Heart left ventricle (tissue), 16 donors: ENCODE results near the gene POFUT2. TPM values are rescaled to one million over a fixed set of nuclear protein-coding genes. Genes with fewer than 3 reads are reported as not detected.
A peak's percentile ranks its signal among the peaks of the same experiment; 100 is the strongest.

Source experiments
- ATAC-seq, 4 donors: fragments of 200-7000 bp; cut with Tn5 transposase; one replicate each; pipeline ENCODE4 v1.9.1; 2020 to 2022; ENCODE audit warnings: moderate library complexity in 4 of 4, mild to moderate bottlenecking in 3 of 4, moderate number of reproducible peaks in 1 of 4
- DNase-seq, 5 donors: peaks; one replicate each; pipeline ENCODE4 v3.0.0-alpha.2; 2020
- H3K27ac ChIP-seq, 12 donors: fragments of 200-600 bp; sonication (generic) in 4 of 12; one replicate each; pipeline versions ENCODE4 v1.5.0 to v1.8.0; 2016 to 2022; ENCODE audit warnings: mild to moderate bottlenecking in 2 of 12
- H3K27me3 ChIP-seq, 9 donors: fragments of 200-600 bp; sonication (generic) in 2 of 9; one replicate each; pipeline versions ENCODE4 v1.5.1 to v1.8.0; 2016 to 2022; ENCODE audit warnings: mild to moderate bottlenecking in 3 of 9
- H3K36me3 ChIP-seq, 9 donors: fragments of 200-600 bp; sonication (generic) in 2 of 9; one replicate each; pipeline versions ENCODE4 v1.5.0 to v1.8.0; 2018 to 2022; ENCODE audit warnings: mild to moderate bottlenecking in 2 of 9
- H3K4me1 ChIP-seq, 12 donors: fragments of 200-600 bp; sonication (generic) in 4 of 12; one replicate each; pipeline versions ENCODE4 v1.5.0 to v1.8.0; 2016 to 2022; ENCODE audit warnings: mild to moderate bottlenecking in 3 of 12
- H3K4me3 ChIP-seq, 12 donors: fragments of 200-600 bp; sonication (generic) in 4 of 12; one replicate each; pipeline versions ENCODE4 v1.5.0 to v1.8.0; 2017 to 2022; ENCODE audit warnings: mild to moderate bottlenecking in 9 of 12, moderate library complexity in 4 of 12
- H3K9me3 ChIP-seq, 12 donors: fragments of 200-600 bp; sonication (generic) in 4 of 12; one replicate each; pipeline versions ENCODE4 v1.5.0 to v1.8.0; 2016 to 2022; ENCODE audit warnings: mild to moderate bottlenecking in 1 of 12
- POLR2A ChIP-seq, 2 donors: fragments of 450-650 bp; IDR thresholded peaks; one replicate each; pipeline ENCODE4 v1.6.1; 2017; ENCODE audit warnings: antibody characterized with exemption in 2 of 2, mild to moderate bottlenecking in 2 of 2, moderate library complexity in 2 of 2
- WGBS, 4 donors: extraction: QIAGEN DNeasy Blood & Tissue Kit in 2 of 4; methylation state at CpG; one replicate each; pipeline versions ENCODE4 v1.1.5 to v1.1.7; 2013 to 2018; 5-methylcytosine and 5-hydroxymethylcytosine counted together
- intact Hi-C, 10 donors: fragments of 100-400 bp; cut with DNase I; formaldehyde crosslinking; loops; one replicate each; pipeline versions ENCODE4 v1.11.1 to v1.14.2; 2022
- polyA plus RNA-seq, 2 donors: library from polyadenylated mRNA; stranded (reverse); fragments of 200-250 nt; gene quantifications; one replicate each; pipeline ENCODE4 v1.2.3, GENCODE V29; 2013
- total RNA-seq, 9 donors: library from RNA; depleted of rRNA in 2 of 9; stranded (reverse); fragments of >200 nt in 2 of 9; fragmentation: NEBNext Ultra II Directional in 3 of 9; extraction: Animal tissue kit (Norgen Biotek cat#: 25700) in 3 of 9; gene quantifications; one replicate each; pipeline versions ENCODE4 v1.1.0 to v1.2.4, GENCODE V29; 2016 to 2023
- TF ChIP-seq, protein P1 (sequence below), 12 donors: fragments of 200-600 bp; sonication (generic) in 4 of 12; IDR thresholded peaks; one replicate each; pipeline versions ENCODE4 v1.5.0 to v1.8.0; 2018 to 2022; ENCODE audit warnings: antibody characterized with exemption in 12 of 12, mild to moderate bottlenecking in 5 of 12
- donor health status: ischemic (EF 13 %, LVEDD 7.1; RV severe dilation, severe dysfunction).
- donor health status: healthy with polysubstance abuse.
- donor health status: DM: no; HTN: yes; CAD: no.
- donor health status: DM: no; HTN: no; CAD: no.
- donor health status: ischemic (EF 25% LVEDD 6.9; RV normal size, moderate dysfunction).
- donor health status: ischemic (EF 25% LVEDD 5.7; RV mildly dilated, moderate dysfunction).
- donor health status: healthy.
- donor health status: DM: yes; HTN: yes; CAD: no.
- donor health status: ischemic (EF 35%, LVEDD 5.7; RV mildly dilated, moderate dysfunction).
- donor health status: nonischemic (EF 11% LVEDD 7.7; RV severe dilation, severe dysfunction).
- donor health status: DM: yes; HTN: yes; CAD: no.
- donor health status: PGD.
- donor health status: ischemic (EF 29% LVEDD 5.4; RV normal size, mild dysfunction).
- donor health status: nonischemic (EF 23%, LVEDD 6.1; RV moderate dilation, normal function).

Gene POFUT2
- total and polyA plus RNA-seq, 11 donors = 10.8 to 25.8 (median 18.5) TPM

DNA sequence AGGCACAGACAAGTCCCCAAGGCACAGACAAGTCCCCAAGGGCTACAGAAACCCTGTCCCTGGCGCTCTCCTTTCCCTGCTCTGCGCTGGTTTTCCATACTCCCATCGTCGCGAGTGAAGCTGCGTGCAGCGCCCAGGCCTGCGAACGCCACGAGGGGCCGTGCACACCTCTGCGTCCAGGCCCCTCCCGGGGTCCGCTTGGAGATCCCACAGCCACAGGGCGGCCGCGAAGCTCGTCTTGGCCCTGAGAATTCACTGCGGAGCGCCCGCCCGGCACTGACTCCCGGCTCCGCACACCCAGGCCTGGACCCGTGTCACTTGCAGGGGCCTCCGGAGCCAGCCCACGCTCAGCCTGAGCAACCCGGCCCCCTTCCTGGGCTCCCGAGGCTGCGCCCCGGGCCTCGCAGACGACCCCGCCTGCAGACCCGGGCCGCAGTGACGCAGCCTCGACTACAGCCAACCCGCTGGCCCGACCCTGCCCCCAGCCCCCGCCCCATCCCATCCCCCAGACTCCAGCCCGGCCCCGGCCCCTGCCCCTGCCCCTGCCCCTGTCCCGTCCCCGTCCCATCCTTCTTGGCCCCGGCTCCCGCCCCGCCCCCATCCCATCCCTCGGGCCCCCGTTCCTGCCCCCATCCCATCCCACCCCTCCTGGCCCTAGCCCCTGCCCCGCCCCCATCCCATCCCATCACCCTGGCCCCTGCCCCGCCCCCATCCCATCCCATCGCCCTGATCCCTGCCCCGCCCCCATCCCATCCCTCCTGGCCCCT is 841 bp downstream of the POFUT2 start:
- peak in 3 of 5 donors; percentile 19 to 60 (median 40) for DNase-seq
- intact Hi-C loops = loop anchor here in 4 of 10 donors (10.0 kb wide), 5 partner anchors 142 to 538 kb away; partner anchors contain the start of genes SLC19A1 (in 1 of the 4) and SLX9 (in 1 of the 4)
- no peaks in the 10 kb centered on the region for H3K27me3 ChIP-seq
- 10 to 17% (median 11%) methylated on average over 40 to 54 of the region's 54 CpGs for WGBS, 4 donors
- ATAC-seq = no peak
- TF ChIP-seq POLR2A (IDR thresholded peaks at IDR 0.05) = no peak
- TF ChIP-seq, protein P1, sequence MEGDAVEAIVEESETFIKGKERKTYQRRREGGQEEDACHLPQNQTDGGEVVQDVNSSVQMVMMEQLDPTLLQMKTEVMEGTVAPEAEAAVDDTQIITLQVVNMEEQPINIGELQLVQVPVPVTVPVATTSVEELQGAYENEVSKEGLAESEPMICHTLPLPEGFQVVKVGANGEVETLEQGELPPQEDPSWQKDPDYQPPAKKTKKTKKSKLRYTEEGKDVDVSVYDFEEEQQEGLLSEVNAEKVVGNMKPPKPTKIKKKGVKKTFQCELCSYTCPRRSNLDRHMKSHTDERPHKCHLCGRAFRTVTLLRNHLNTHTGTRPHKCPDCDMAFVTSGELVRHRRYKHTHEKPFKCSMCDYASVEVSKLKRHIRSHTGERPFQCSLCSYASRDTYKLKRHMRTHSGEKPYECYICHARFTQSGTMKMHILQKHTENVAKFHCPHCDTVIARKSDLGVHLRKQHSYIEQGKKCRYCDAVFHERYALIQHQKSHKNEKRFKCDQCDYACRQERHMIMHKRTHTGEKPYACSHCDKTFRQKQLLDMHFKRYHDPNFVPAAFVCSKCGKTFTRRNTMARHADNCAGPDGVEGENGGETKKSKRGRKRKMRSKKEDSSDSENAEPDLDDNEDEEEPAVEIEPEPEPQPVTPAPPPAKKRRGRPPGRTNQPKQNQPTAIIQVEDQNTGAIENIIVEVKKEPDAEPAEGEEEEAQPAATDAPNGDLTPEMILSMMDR (IDR thresholded peaks at IDR 0.05) = no peak
- peaks cover 0 to 41% (median 37%) of the 10 kb centered on the region in 9 donors for H3K36me3 ChIP-seq
- H3K27ac ChIP-seq = peak overlapping the region in 2 of 12 donors; percentile 2 to 84
- peak overlapping the region in 11 of 12 donors; percentile 60 to 91 (median 77) for H3K4me3 ChIP-seq
- H3K4me1 ChIP-seq = peaks cover 0 to 30% (median 17%) of the 10 kb centered on the region in 12 donors
- no peaks in the 10 kb centered on the region for H3K9me3 ChIP-seq

DNA sequence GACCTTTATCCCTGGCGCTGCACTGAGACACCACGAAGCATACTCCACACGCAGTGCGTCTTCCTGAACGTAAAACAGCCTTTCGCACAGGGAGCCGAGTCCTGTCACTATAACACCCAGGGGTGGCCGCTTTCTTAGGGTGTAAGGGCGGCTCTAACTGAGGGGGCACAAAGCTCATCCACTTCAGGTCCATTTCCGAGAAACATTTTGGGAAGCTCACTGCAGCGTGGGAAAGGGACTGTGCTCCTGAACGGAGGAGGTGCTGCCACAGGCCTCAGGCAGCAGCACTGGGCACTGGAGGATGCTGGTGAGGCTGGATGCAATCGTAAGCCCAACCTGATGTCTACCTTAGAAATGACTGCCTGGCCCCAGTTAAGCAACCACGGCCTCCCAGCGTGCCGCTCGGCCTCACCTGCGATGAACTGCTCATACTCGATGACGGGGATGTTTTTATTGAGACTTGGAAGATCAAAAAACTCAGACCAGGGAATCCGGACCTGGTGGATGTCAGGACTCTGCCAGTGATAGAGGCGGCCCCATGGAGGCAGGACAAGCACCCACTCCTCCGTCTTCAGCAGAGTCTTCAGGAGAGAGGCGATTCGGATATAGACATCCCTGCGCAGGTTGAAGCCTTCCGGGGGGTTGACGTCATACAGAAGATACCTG is 2.3 kb downstream of the POFUT2 start:
- no peaks in the 10 kb centered on the region for H3K9me3 ChIP-seq
- no peak overlapping the region for H3K4me3 ChIP-seq
- H3K4me1 ChIP-seq = peaks cover 0 to 22% (median 15%) of the 10 kb centered on the region in 12 donors
- intact Hi-C loops = loop anchor here in 4 of 10 donors (10.0 kb wide), 5 partner anchors 141 to 539 kb away; partner anchors contain the start of genes SLC19A1 (in 1 of the 4) and SLX9 (in 1 of the 4)
- 92 to 95% (median 95%) methylated on average over 22 to 28 of the region's 28 CpGs for WGBS, 4 donors
- peaks cover 0 to 56% (median 52%) of the 10 kb centered on the region in 9 donors for H3K36me3 ChIP-seq
- no peak overlapping the region for H3K27ac ChIP-seq
- ATAC-seq = no peak
- no peak for TF ChIP-seq POLR2A (IDR thresholded peaks at IDR 0.05)
- TF ChIP-seq, protein P1 (IDR thresholded peaks at IDR 0.05) = no peak
- DNase-seq = no peak
- H3K27me3 ChIP-seq = no peaks in the 10 kb centered on the region

DNA sequence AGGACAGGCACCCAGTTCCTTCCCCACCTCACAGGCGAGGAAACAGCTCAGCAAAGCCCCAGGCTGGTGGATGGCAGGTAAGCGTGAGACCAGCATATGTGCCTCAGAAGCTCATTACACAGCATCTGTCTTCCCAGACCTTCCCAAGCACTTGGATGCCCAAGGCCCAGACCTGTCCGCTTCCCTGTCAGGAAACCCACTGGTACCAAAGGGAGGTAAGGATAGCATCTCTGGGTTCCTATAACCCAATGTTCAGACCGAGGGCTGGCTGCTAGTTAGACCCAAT is 3.3 kb downstream of the POFUT2 start:
- peaks cover 0 to 22% (median 15%) of the 10 kb centered on the region in 12 donors for H3K4me1 ChIP-seq
- WGBS, 4 donors = 88 to 97% (median 95%) methylated on average over 4 of the region's 4 CpGs
- H3K27ac ChIP-seq = no peak overlapping the region
- H3K9me3 ChIP-seq = no peaks in the 10 kb centered on the region
- no peak for ATAC-seq
- H3K27me3 ChIP-seq = no peaks in the 10 kb centered on the region
- no peak overlapping the region for H3K4me3 ChIP-seq
- H3K36me3 ChIP-seq = peaks cover 0 to 66% (median 62%) of the 10 kb centered on the region in 9 donors
- DNase-seq = no peak
- TF ChIP-seq POLR2A (IDR thresholded peaks at IDR 0.05) = no peak
- TF ChIP-seq, protein P1 (IDR thresholded peaks at IDR 0.05) = no peak
- intact Hi-C loops = loop anchor here in 4 of 10 donors (10.0 kb wide), 5 partner anchors 140 to 540 kb away; partner anchors contain the start of genes SLC19A1 (in 1 of the 4) and SLX9 (in 1 of the 4)
